OCI-LY7 (cell line): ENCODE measurements around the gene LRRC7. TPM values are rescaled to one million over a fixed set of nuclear protein-coding genes. Genes with fewer than 3 reads are reported as not detected.

Experiments
- BruUV-seq: library from RNA; stranded (reverse); fragments of 400-500 nt; replicated peaks from 2 replicates; lab custom pipeline; 2021; lab: Mats Ljungman, UMichigan
- CTCF ChIA-PET: fragments of 300-600 bp; sonication (Branson Sonifier 250); formaldehyde crosslinking; loops from one replicate; lab custom pipeline; 2022; ENCODE audit warnings: antibody characterized with exemption; ENCODE audit not compliant: unreplicated experiment; lab: Charles Lee
- POLR2A ChIA-PET: fragments of 300-600 bp; sonication (Branson Sonifier 250); formaldehyde crosslinking; loops from one replicate; lab custom pipeline; 2022; ENCODE audit warnings: antibody characterized with exemption; lab: Charles Lee
- DNase-seq: peaks from one replicate; pipeline ENCODE4 v3.0.0-alpha.2; 2015; ENCODE audit warnings: low spot score
- H2AFZ ChIP-seq: fragments of 200-600 bp; sonication (generic), shearing (Covaris generic); 2 replicates; pipeline ENCODE4 v1.6.1; 2014; ENCODE audit warnings: mild to moderate bottlenecking, antibody characterized with exemption, low read length, moderate library complexity
- H3K27ac ChIP-seq: fragments of 200-600 bp; sonication (generic); 2 replicates; pipeline ENCODE4 v1.5.1; 2014; ENCODE audit warnings: mixed run types, low read depth, mild to moderate bottlenecking, moderate library complexity, low read length, inconsistent platforms; ENCODE audit not compliant: poor library complexity, severe bottlenecking
- H3K36me3 ChIP-seq: fragments of 200-600 bp; sonication (generic); 2 replicates; pipeline ENCODE4 v1.6.1; 2014; ENCODE audit warnings: mild to moderate bottlenecking, antibody characterized with exemption, low read length, moderate library complexity, mixed read lengths; ENCODE audit not compliant: insufficient read depth
- H3K4me1 ChIP-seq: fragments of 200-600 bp; sonication (generic); 2 replicates; pipeline ENCODE4 v1.5.1; 2014; ENCODE audit warnings: mild to moderate bottlenecking, low read length; ENCODE audit not compliant: insufficient read depth, poor library complexity, severe bottlenecking
- H3K4me2 ChIP-seq: fragments of 200-600 bp; sonication (generic); 2 replicates; pipeline ENCODE4 v1.6.1; 2014; ENCODE audit warnings: mild to moderate bottlenecking, low read length
- H3K4me3 ChIP-seq: fragments of 200-600 bp; sonication (generic); 2 replicates; pipeline ENCODE4 v1.5.1; 2014; ENCODE audit warnings: mild to moderate bottlenecking, low read depth, low read length; ENCODE audit not compliant: poor library complexity, severe bottlenecking
- H3K79me2 ChIP-seq: fragments of 200-600 bp; sonication (generic); 2 replicates; pipeline ENCODE4 v1.6.1; 2016; ENCODE audit warnings: low read depth, mild to moderate bottlenecking, low read length, moderate library complexity, mixed read lengths; ENCODE audit not compliant: insufficient read depth
- H3K9me2 ChIP-seq: fragments of 200-600 bp; sonication (generic); 2 replicates; pipeline ENCODE4 v1.6.1; 2016; ENCODE audit warnings: mild to moderate bottlenecking, low read length, mixed read lengths; ENCODE audit not compliant: insufficient read depth
- H3K9me3 ChIP-seq: fragments of 200-600 bp; sonication (generic); 2 replicates; pipeline ENCODE4 v1.6.1; 2014; ENCODE audit warnings: mild to moderate bottlenecking, mixed run types, low read length, mixed read lengths
- H4K20me1 ChIP-seq: fragments of 200-600 bp; sonication (generic); 2 replicates; pipeline ENCODE4 v1.6.1; 2014; ENCODE audit warnings: mild to moderate bottlenecking, antibody characterized with exemption, low read length, moderate library complexity, mixed read lengths; ENCODE audit not compliant: insufficient read depth
- CTCF ChIP-seq: fragments of 200-600 bp; sonication (generic); conservative IDR thresholded peaks from 2 replicates; pipeline ENCODE4 v1.5.1; 2014; ENCODE audit warnings: mild to moderate bottlenecking, antibody characterized with exemption, low read length, moderate library complexity, mixed read lengths
- EZH2phosphoT487 ChIP-seq: fragments of 200-600 bp; sonication (generic); IDR thresholded peaks from 2 replicates; pipeline ENCODE4 v1.6.1; 2018; ENCODE audit warnings: low read depth, borderline replicate concordance, mild to moderate bottlenecking, mixed run types, antibody characterized with exemption, low read length, moderate library complexity, mixed read lengths
- intact Hi-C: fragments of 100-400 bp; cut with micrococcal nuclease; formaldehyde crosslinking; loops from one replicate; pipeline ENCODE4 v1.10.0; 2022; ENCODE audit not compliant: unreplicated experiment
- total RNA-seq, 2 experiments: library from RNA; depleted of rRNA in 1 of 2; stranded (reverse); fragments of >200 nt in 1 of 2; shearing (Covaris generic) in 1 of 2; gene quantifications; 2 replicates each; pipeline ENCODE4 v1.2.3, GENCODE V29; 2014 to 2022

Gene LRRC7
- total RNA-seq, 2 experiments from 2014 or later, result not detected

DNA sequence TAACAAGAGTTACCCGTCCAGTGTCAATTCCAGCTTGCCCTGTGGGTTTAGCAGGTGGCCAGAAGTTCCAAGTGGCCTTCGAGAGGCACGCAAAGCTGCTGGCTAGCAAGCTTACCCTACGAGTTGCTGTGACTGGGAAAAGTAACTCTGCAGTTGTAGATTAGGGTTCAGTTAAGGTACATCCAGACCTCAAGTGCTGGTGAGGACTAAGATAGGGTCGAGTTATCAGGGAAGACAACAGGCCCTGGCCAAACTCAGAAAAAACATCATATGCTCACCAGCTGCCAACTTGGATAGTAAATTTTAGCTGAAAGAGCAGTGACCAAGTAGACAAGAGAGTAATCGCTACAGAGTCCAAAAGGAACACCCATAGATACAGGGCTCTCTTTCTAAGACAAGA, 27.7 kb upstream of the LRRC7 start:
- no peaks in the 10 kb centered on the region for H3K36me3 ChIP-seq
- no peaks in the 10 kb centered on the region for H3K9me3 ChIP-seq
- no peak overlapping the region for H3K4me3 ChIP-seq
- CTCF ChIA-PET, result no interaction called here
- no peak overlapping the region for H3K27ac ChIP-seq
- no peaks in the 10 kb centered on the region for H4K20me1 ChIP-seq
- no peak for DNase-seq
- no peaks in the 10 kb centered on the region for H3K79me2 ChIP-seq
- TF ChIP-seq EZH2phosphoT487 (no peak), CTCF (no peak)
- H3K4me1 ChIP-seq, result no peaks in the 10 kb centered on the region
- no peak overlapping the region for H2AFZ ChIP-seq
- no peak overlapping the region for H3K4me2 ChIP-seq
- BruUV-seq, result no TSS peak
- intact Hi-C loops, result no loop called here
- POLR2A ChIA-PET, result interaction anchor here (0.6 kb wide), 1 partner anchor 251 kb away, joined by 7 read pairs; no protein-coding TSS in a partner anchor
- no peaks in the 10 kb centered on the region for H3K9me2 ChIP-seq

DNA sequence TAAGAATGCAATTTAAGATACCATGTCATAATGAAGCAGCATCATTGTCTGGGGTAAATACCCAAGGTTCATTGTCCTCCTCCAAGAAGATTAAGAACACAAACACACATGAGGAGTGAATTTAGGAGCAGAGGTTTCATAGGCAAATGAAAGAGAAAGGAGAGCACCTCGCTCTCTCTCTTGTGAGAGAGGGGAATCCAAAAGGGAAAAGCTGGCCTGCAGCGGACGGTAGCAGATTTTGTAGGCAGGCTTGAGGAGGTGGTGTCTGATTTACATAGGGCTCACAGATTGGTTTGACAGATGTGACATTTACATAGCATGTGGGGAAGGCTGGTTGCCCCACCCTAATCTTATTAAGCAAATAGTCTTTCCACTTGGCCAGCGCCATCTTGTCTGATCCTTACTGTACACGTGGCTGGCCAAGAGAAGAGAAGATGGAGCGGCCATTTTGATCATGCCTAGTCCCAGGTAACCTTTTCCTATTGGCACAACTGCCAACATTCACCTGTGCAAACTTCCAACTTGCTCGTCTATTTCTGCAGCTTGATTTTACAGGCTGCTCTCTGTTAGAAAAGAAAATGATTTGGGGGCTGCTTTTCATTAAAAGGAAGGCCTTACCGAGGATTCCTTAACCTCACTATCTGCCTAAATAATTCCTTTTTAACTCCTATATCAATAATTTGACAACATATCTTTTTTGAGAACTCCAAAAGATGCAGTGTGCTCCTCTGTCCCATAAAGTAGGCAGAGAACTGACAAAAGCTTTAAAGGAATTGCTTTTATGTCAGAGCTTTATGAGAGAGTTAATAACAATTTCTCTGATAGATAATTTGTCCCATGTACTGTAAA, 16.0 kb upstream of the LRRC7 start:
- no peak for TF ChIP-seq EZH2phosphoT487
- no peak for TF ChIP-seq CTCF
- Histone ChIP-seq H3K27ac (no peak overlapping the region), H3K36me3 (no peaks in the 10 kb centered on the region), H3K4me2 (no peak overlapping the region), H3K9me3 (no peaks in the 10 kb centered on the region), H2AFZ (no peak overlapping the region), H3K9me2 (no peaks in the 10 kb centered on the region), H3K4me1 (no peaks in the 10 kb centered on the region), H3K79me2 (no peaks in the 10 kb centered on the region), H4K20me1 (no peaks in the 10 kb centered on the region), H3K4me3 (no peak overlapping the region)
- ChIA-PET CTCF (no interaction called here), POLR2A (interaction anchor here (0.6 to 1.1 kb wide), 2 partner anchors 66 to 165 kb away, joined by 3 to 4 read pairs; no protein-coding TSS in a partner anchor)
- no peak for DNase-seq
- no TSS peak for BruUV-seq
- intact Hi-C loops, result no loop called here

GRCh38 chr1:69553726-69554125, 14.0 kb upstream of the LRRC7 start:
- no peaks in the 10 kb centered on the region for H3K36me3 ChIP-seq
- no peak overlapping the region for H3K27ac ChIP-seq
- no peak for DNase-seq
- BruUV-seq, result no TSS peak
- H4K20me1 ChIP-seq, result no peaks in the 10 kb centered on the region
- H3K4me2 ChIP-seq, result no peak overlapping the region
- no peaks in the 10 kb centered on the region for H3K79me2 ChIP-seq
- H2AFZ ChIP-seq, result no peak overlapping the region
- CTCF ChIA-PET, result no interaction called here
- H3K4me1 ChIP-seq, result no peaks in the 10 kb centered on the region
- H3K9me2 ChIP-seq, result no peaks in the 10 kb centered on the region
- POLR2A ChIA-PET, result no interaction called here
- intact Hi-C loops, result no loop called here
- TF ChIP-seq EZH2phosphoT487 (no peak), CTCF (no peak)
- H3K4me3 ChIP-seq, result no peak overlapping the region
- no peaks in the 10 kb centered on the region for H3K9me3 ChIP-seq
